Vagina (tissue), 2 donors: ENCODE results near the gene PACRG.

Experiments used
- POLR2A ChIP-seq, 2 donors: fragments of 450-650 bp; IDR thresholded peaks; one replicate each; pipeline ENCODE4 v1.6.1; 2017; ENCODE audit warnings: antibody characterized with exemption in 2 of 2, mild to moderate bottlenecking in 2 of 2, moderate library complexity in 2 of 2
- POLR2AphosphoS5 ChIP-seq, 2 donors: sonication (generic); formaldehyde crosslinking; IDR thresholded peaks; one replicate each; pipeline ENCODE4 v1.9.0; 2017; ENCODE audit warnings: antibody characterized with exemption in 2 of 2, mild to moderate bottlenecking in 2 of 2, low read depth in 1 of 2; ENCODE audit not compliant: insufficient read depth in 1 of 2
- TF ChIP-seq, protein P1 (sequence below), 3 experiments: fragments of 450-650 bp in 2 of 3; fragments of 200-600 bp in 1 of 3; sonication (generic) in 1 of 3; IDR thresholded peaks; one replicate each; pipeline ENCODE4 v1.5.1; 2017 to 2019; ENCODE audit warnings: antibody characterized with exemption in 3 of 3, mild to moderate bottlenecking in 2 of 3, moderate library complexity in 2 of 3

GRCh38 chr6:162722633-162723032 lies 5.1 kb upstream of the PACRG start:
- TF ChIP-seq, protein P1, sequence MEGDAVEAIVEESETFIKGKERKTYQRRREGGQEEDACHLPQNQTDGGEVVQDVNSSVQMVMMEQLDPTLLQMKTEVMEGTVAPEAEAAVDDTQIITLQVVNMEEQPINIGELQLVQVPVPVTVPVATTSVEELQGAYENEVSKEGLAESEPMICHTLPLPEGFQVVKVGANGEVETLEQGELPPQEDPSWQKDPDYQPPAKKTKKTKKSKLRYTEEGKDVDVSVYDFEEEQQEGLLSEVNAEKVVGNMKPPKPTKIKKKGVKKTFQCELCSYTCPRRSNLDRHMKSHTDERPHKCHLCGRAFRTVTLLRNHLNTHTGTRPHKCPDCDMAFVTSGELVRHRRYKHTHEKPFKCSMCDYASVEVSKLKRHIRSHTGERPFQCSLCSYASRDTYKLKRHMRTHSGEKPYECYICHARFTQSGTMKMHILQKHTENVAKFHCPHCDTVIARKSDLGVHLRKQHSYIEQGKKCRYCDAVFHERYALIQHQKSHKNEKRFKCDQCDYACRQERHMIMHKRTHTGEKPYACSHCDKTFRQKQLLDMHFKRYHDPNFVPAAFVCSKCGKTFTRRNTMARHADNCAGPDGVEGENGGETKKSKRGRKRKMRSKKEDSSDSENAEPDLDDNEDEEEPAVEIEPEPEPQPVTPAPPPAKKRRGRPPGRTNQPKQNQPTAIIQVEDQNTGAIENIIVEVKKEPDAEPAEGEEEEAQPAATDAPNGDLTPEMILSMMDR (IDR thresholded peaks at IDR 0.05) = no peak
- no peak for TF ChIP-seq POLR2AphosphoS5 (IDR thresholded peaks at IDR 0.05; ENCODE audit: insufficient read depth in 1 of 2, low read depth in 1 of 2)
- no peak for TF ChIP-seq POLR2A (IDR thresholded peaks at IDR 0.05)
